Activated T-cell treated with anti-CD3 and anti-CD28 coated beads, Interleukin-2, amount 50 U/mL, for 4 hours (primary cell): Measurements from ENCODE around the gene GRB10. TPM values are rescaled to one million over a fixed set of nuclear protein-coding genes. Genes with fewer than 3 reads are reported as not detected.
A peak's percentile ranks its signal among the peaks of the same experiment; 100 is the strongest.

Experiments used
- ATAC-seq, 2 donors: fragments of 200-7000 bp; cut with Tn5 transposase; one replicate each; pipeline ENCODE4 v1.10.0; 2021
- DNase-seq: peaks from one replicate; pipeline ENCODE4 v3.0.0-alpha.2; 2020
- H3K27me3 Mint-ChIP-seq: one replicate; pipeline ENCODE4 v1.8.0; 2021; ENCODE audit warnings: low read depth, mixed read lengths
- H3K36me3 Mint-ChIP-seq: one replicate; pipeline ENCODE4 v1.8.0; 2022; ENCODE audit warnings: mixed read lengths; ENCODE audit not compliant: insufficient read depth
- H3K4me1 Mint-ChIP-seq: one replicate; pipeline ENCODE4 v1.8.0; 2021; ENCODE audit warnings: low read depth, mixed read lengths
- H3K4me3 Mint-ChIP-seq: one replicate; pipeline ENCODE4 v1.8.0; 2021; ENCODE audit warnings: mild to moderate bottlenecking, moderate library complexity, mixed read lengths
- H3K9me3 Mint-ChIP-seq: one replicate; pipeline ENCODE4 v1.8.0; 2021; ENCODE audit warnings: mixed read lengths
- total RNA-seq, 3 donors: library from RNA; stranded (reverse); gene quantifications; one replicate each; pipeline ENCODE4 v1.2.1, GENCODE V29; 2021

Gene GRB10
- 1 to 10 TPM; 1.3 to 3.7 (median 3.3) TPM for total RNA-seq

DNA sequence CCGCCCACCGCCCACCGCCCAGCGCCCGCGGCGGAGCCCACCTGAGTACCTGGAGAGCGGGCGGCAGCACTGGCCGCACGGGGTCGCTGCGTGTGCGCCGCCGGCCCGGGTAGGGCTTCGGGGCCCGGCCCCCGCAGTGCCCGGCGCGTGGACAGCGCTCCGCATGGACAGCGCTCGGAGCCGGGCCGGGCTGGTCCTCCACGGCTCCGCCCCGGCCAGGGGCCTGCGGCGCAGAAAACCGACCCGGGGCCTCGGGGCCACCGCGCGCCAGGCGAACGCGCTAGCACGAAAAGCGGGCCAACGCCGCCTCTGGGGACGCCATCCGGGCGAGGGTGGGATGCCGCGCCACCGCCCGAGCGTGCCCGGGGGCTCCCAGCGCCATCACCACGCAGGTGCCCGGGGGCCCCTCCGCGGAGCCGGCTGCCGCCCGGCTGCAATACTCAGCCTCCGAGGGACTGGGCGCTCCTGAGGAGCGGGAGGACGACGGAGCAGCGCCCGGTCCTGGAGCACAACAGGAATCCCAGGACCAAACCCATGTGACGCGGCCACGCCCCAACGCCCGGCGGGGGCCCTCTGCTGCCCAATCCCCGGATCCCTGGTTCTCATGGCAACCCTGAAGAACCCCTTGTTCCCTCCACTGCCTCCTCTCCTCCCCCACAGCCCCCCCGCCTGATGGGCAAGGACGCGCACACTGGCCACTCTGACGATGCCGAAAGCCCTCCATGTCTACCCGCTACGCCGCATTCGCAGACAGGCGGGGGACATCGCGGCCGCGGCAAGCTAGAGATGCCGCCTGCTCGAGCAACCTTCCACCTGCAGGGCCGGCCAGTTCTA lies at the start of gene GRB10:
Gene GRB10, minus strand, starts transcription at position 522 of the 834 bp plus-strand sequence. CDS start 50,574 bp downstream, outside the sequence.
- ATAC-seq: peak; percentile 39 to 42
- H3K9me3 Mint-ChIP-seq: peaks cover 5% of the 10 kb centered on the region
- H3K36me3 Mint-ChIP-seq: peaks cover 1% of the 10 kb centered on the region
- H3K4me1 Mint-ChIP-seq: peaks cover 14% of the 10 kb centered on the region
- DNase-seq: no peak
- H3K4me3 Mint-ChIP-seq: peak within 1 kb of the TSS; percentile 68
- H3K27me3 Mint-ChIP-seq: peaks cover 33% of the 10 kb centered on the region

DNA sequence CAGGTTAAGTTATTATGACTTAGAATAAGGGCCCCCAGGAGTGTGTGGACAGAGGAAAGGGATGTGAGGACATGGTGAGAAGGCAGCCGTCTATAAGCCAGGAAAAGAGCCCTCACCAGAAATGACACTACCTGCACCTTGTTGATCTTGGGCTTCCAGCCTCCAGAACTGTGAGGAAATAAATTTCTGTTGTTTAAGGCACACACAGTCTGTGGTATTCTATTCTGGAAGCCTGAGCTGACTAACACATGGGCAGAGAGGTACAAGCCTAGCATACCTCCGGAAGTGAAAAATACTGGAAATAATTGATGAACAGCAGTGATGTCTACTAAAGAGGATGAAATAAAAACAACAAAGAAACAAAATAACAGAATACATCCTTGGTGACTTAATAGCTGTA lies 46.1 kb upstream of the GRB10 start:
- Mint-ChIP-seq H3K4me1 (peaks cover 10% of the 10 kb centered on the region), H3K36me3 (no peaks in the 10 kb centered on the region), H3K4me3 (no peak overlapping the region), H3K9me3 (no peaks in the 10 kb centered on the region), H3K27me3 (peaks cover 13% of the 10 kb centered on the region)
- no peak for DNase-seq
- no peak for ATAC-seq

DNA sequence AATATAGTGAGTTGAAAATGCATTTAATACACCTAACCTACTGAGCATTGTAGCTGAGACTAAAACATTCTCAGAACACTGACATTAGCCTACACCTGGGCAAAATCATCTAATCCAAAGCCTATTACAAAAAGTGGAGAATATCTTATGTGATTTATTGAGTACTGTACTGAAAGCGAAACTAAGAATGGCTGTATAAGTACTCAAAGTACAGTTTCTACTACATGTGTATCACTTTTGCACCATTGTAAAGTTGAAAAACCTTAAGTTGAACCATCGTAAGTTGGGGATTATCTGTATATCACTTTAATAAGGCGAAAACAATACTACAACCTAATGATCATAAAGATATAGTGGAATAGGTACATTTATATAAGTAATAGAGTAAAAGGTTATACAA lies 45.4 kb upstream of the GRB10 start:
- no peak for ATAC-seq
- H3K9me3 Mint-ChIP-seq: no peaks in the 10 kb centered on the region

DNA sequence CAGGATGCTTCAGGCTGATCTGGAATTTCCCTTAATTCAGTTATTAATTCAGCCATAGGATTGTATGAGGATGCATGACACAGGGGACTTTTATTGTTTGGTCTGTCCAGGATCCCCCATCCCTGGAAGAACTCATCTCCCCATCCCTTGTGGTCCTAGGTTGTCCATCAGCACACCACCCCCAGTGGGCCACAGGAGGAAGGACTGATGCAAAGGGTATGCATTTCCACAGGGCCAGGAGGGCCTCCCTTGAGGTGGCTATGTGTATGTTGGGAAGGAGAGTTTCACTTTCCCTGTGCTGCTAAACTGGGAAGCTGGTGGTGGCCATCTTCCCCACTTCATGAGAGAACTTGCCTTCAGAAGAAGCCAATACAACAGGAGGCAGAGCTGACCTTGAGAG lies 44.6 kb upstream of the GRB10 start:
- no peak overlapping the region for H3K4me3 Mint-ChIP-seq

More for the DNA sequence above, 45.4 kb upstream of the GRB10 start:
- Mint-ChIP-seq H3K4me1 (peaks cover 7% of the 10 kb centered on the region), H3K36me3 (no peaks in the 10 kb centered on the region), H3K4me3 (no peak overlapping the region), H3K27me3 (peaks cover 10% of the 10 kb centered on the region)
- DNase-seq: no peak

DNA sequence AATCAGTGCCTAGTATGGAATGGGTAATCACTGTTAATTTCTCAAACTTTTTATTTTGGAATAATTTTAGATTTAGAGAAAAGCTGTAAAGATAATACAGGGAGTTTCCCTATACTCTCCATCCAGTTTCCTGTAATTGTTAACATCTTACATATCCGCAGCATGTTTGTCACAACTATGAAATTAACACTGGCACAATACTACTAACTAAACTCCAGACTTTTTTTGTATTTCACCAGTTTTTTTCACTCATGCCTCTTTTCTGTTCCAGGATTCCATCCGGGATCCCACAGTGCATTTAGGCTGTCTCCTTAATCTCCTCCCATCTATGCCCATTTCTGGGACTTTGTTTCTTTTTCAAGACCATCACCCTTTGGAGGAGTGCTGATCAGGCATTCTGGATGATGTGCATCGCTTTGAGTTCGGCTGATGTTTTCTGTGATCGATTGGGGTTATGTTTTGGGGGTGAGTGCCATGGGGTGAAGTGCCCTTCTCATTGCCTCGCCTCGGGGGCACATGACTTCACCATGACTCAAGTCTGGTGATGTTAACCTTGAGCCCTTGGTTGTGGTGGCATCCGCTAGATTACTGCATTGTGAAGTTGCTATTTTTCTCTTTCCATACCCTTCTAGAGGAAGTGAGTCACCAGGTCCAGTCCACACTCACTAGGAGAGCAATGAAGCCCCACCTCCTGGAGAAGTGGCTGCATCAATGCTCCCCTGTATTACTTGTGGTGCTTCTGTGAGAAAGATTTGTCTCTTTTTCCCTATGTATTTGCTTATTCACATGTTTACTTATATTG lies 43.9 kb upstream of the GRB10 start:
- Mint-ChIP-seq H3K4me1 (peaks cover 5% of the 10 kb centered on the region), H3K27me3 (peaks cover 10% of the 10 kb centered on the region), H3K4me3 (no peak overlapping the region), H3K9me3 (no peaks in the 10 kb centered on the region), H3K36me3 (no peaks in the 10 kb centered on the region)
- ATAC-seq: peak; percentile 89 to 95
- no peak for DNase-seq

More for the DNA sequence above, 44.6 kb upstream of the GRB10 start:
- peaks cover 10% of the 10 kb centered on the region for H3K27me3 Mint-ChIP-seq
- H3K9me3 Mint-ChIP-seq: no peaks in the 10 kb centered on the region
- no peak for DNase-seq
- H3K4me1 Mint-ChIP-seq: peaks cover 5% of the 10 kb centered on the region
- H3K36me3 Mint-ChIP-seq: no peaks in the 10 kb centered on the region
- ATAC-seq: no peak

DNA sequence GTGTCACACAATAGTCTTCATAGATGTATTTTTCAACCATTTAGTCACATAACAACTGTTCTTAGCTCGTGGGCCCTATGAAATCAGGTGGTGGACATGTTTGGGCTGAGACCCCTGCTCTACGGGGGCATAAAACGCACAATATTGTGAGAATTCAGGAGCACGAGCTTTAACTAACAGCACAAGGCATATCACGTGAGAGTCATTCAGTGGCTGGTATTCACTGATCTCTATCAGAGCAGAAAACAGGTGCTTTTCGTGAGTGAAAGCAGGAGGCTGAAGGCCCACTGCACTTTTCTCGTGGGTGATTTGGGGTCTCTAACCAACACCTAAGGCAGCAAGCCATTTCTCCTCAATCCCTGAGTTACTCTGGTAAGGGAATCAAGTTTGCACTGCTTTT lies 42.8 kb upstream of the GRB10 start:
- no peak for ATAC-seq

DNA sequence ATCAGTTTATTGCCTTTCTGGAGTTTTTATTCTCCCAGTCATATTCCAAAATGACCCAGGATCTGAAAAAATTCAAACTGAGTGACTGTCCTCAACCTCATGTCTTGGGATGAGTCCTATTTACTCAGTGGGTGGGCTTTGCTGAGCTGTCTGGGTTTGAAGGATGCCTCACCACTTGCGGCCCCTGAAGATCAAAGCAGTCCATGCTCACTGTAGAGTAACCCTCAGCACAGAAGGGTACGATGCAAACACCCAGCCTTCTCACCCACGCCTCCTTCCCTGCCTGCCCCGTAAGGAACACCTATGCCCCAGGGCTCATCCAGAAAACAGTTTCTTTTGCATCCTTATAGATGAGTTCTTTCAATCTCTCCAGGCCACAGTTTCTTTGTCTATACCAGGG lies 42.2 kb upstream of the GRB10 start:
- Mint-ChIP-seq H3K9me3 (no peaks in the 10 kb centered on the region), H3K4me3 (no peak overlapping the region), H3K27me3 (peaks cover 9% of the 10 kb centered on the region), H3K36me3 (no peaks in the 10 kb centered on the region), H3K4me1 (peaks cover 5% of the 10 kb centered on the region)
- DNase-seq (no peak), ATAC-seq (no peak)

More for the DNA sequence above, 42.8 kb upstream of the GRB10 start:
- Mint-ChIP-seq H3K4me3 (no peak overlapping the region), H3K9me3 (no peaks in the 10 kb centered on the region), H3K36me3 (no peaks in the 10 kb centered on the region), H3K27me3 (peaks cover 10% of the 10 kb centered on the region), H3K4me1 (peaks cover 5% of the 10 kb centered on the region)
- DNase-seq: no peak

DNA sequence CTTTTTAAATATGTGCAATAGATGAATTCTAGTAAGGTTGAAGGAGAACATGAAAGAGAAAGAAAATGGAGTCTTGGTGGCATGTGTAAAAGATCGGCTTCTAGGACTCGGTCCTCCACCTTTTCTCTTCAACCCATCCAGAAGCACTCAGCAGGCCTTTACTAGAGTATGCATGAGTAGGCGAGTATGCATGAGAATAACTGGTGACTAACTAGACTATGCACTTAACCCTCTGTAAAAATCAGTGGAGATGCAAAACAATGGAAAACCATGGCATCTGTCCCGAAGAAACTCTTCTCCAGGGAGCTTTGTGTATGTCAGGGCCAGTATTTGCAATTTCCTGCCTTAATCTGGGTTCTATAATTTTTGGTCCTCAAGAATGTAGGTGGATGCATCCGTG lies 40.0 kb upstream of the GRB10 start:
- H3K4me3 Mint-ChIP-seq: no peak overlapping the region
- DNase-seq: no peak
- no peaks in the 10 kb centered on the region for H3K9me3 Mint-ChIP-seq
- H3K4me1 Mint-ChIP-seq: peaks cover 4% of the 10 kb centered on the region
- no peaks in the 10 kb centered on the region for H3K36me3 Mint-ChIP-seq
- no peak for ATAC-seq
- H3K27me3 Mint-ChIP-seq: peaks cover 4% of the 10 kb centered on the region

DNA sequence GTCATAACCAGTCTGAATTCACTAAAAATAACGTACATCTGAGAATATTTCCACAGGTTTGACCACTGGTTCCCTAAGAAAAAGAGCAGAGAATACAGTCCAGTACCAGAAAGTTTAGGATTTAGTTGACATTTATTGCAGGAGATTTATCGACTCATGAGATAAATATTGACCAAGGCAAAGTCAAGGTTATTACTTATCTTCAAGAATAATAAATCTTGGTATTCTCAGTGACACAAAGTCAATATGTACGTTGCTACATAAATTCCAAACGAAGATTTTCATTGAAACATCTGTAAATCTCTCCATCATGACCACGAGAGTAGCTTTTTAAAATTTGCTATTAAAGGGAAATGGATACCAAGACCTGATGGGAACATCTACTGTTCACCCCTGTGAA lies 39.4 kb upstream of the GRB10 start:
- Mint-ChIP-seq H3K9me3 (no peaks in the 10 kb centered on the region), H3K4me1 (peaks cover 3% of the 10 kb centered on the region), H3K4me3 (no peak overlapping the region), H3K27me3 (peaks cover 2% of the 10 kb centered on the region), H3K36me3 (no peaks in the 10 kb centered on the region)
- no peak for DNase-seq
- no peak for ATAC-seq

DNA sequence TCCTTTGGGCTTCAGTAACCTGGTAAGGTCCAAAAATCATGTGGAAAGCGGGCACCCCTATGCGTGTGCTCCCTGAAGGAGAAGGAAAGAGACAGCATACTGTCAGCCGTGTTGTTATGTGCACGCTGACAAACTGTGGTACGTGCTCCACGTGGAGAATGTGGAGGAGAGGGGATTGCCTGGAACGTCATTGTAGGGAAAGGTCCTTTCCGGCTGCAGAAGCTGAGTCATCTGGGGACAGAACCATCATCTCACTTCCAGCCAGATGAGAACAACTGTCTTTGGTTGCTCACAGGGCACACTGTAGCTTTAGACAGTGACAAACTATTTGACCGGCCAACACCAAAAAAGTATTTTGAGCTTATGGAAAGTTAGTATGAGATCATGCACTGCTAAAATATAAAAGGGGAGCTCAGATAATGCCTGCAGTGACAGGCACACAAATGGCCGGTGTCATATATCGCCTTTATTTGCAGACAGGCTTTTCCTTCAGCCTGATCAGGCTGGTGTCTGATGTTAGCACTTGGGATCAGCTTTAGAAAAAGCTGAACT lies 38.8 kb upstream of the GRB10 start:
- H3K36me3 Mint-ChIP-seq: no peaks in the 10 kb centered on the region
- no peak for DNase-seq
- H3K4me3 Mint-ChIP-seq: no peak overlapping the region
- peaks cover 3% of the 10 kb centered on the region for H3K9me3 Mint-ChIP-seq
- H3K4me1 Mint-ChIP-seq: peaks cover under 1% of the 10 kb centered on the region
- ATAC-seq: no peak
- H3K27me3 Mint-ChIP-seq: peaks cover under 1% of the 10 kb centered on the region

DNA sequence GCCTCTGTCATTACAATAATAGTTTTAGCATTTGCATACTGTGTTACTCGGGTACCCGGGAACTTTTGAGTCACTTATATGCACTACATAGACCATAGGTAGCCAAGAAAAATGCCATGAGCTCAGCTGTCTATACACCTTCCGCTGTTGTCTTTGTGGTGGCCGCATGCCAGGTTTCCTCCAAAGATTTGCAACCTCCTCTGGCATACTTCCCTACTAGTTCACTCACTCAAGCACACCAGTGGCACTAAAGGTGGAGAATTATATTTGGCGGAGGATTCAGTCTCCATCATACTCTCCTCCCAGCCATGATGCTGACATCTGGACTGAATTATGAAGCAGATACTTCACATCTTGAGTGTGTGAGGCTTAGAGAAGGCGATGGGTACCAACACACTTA lies 35.6 kb upstream of the GRB10 start:
- peaks cover 3% of the 10 kb centered on the region for H3K9me3 Mint-ChIP-seq
- no peak overlapping the region for H3K4me3 Mint-ChIP-seq
- H3K4me1 Mint-ChIP-seq: no peaks in the 10 kb centered on the region
- DNase-seq (no peak), ATAC-seq (no peak)
- H3K36me3 Mint-ChIP-seq: no peaks in the 10 kb centered on the region
- H3K27me3 Mint-ChIP-seq: peaks cover 3% of the 10 kb centered on the region

DNA sequence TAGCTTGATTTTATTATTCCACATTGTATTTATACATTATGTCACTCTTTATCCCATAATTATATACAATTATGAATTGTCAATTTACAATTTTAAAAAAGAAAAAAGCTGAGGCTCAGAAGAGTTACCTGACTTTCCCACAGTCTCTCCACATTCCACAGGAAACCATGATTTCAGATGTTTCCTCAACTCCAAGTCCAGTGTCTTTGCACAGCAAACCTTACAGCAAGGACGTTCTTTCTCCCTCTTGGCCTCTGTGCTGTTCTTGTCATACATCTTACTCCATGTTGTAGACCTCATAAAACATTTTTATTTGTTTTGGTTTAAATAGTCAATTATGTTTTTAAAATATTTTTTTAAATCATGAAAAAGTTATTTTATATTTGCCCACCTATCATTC lies 34.9 kb upstream of the GRB10 start:
- H3K4me3 Mint-ChIP-seq: no peak overlapping the region
- ATAC-seq (no peak), DNase-seq (no peak)
- peaks cover 3% of the 10 kb centered on the region for H3K9me3 Mint-ChIP-seq
- H3K27me3 Mint-ChIP-seq: peaks cover 3% of the 10 kb centered on the region
- no peaks in the 10 kb centered on the region for H3K36me3 Mint-ChIP-seq
- no peaks in the 10 kb centered on the region for H3K4me1 Mint-ChIP-seq

DNA sequence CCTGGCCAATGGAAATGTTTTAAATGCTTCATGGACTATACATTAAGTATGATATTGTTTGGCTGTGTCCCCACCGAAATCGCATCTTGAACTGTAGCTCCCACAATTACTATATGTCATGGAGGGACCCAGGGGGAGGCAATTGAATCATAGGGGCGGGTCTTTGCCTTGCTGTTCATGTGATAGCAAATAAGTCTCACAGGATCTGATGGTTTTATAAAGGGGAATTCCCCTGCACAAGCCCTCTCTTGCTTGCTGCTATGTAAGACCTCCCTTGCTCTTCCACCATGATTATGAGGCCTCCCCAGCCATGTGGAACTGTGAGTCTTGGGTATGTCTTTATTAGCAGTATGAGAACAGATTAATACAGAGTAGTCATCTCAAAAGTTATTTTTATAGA lies 32.4 kb upstream of the GRB10 start:
- ATAC-seq (no peak), DNase-seq (no peak)
- H3K36me3 Mint-ChIP-seq: no peaks in the 10 kb centered on the region
- peaks cover 3% of the 10 kb centered on the region for H3K27me3 Mint-ChIP-seq
- no peaks in the 10 kb centered on the region for H3K4me1 Mint-ChIP-seq
- no peak overlapping the region for H3K4me3 Mint-ChIP-seq
- peaks cover 3% of the 10 kb centered on the region for H3K9me3 Mint-ChIP-seq

DNA sequence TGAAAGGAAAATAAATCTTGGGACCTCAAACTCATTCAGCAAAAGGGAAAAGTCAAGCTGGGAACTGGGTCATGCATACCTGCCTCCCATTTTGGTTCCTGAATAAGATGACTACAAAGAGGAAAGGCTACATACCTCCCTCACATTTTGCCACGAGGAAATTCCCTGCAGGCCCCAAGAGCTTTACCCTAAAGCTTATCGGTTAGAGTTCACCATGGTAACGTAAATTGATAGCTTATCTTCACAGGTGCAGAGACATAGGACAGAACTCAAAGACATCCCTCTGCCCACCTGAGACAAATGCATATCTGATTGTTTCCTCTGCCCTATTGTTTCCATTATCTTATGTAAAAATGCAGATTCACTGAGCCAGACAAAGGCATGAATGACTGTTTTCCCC lies 31.5 kb upstream of the GRB10 start:
- ATAC-seq (no peak), DNase-seq (no peak)
- Mint-ChIP-seq H3K4me1 (no peaks in the 10 kb centered on the region), H3K36me3 (no peaks in the 10 kb centered on the region), H3K27me3 (peaks cover 3% of the 10 kb centered on the region), H3K4me3 (no peak overlapping the region), H3K9me3 (peaks cover 3% of the 10 kb centered on the region)
